Measurements from ENCODE around the gene SIPA1.

The SIPA1 gene, protein sequence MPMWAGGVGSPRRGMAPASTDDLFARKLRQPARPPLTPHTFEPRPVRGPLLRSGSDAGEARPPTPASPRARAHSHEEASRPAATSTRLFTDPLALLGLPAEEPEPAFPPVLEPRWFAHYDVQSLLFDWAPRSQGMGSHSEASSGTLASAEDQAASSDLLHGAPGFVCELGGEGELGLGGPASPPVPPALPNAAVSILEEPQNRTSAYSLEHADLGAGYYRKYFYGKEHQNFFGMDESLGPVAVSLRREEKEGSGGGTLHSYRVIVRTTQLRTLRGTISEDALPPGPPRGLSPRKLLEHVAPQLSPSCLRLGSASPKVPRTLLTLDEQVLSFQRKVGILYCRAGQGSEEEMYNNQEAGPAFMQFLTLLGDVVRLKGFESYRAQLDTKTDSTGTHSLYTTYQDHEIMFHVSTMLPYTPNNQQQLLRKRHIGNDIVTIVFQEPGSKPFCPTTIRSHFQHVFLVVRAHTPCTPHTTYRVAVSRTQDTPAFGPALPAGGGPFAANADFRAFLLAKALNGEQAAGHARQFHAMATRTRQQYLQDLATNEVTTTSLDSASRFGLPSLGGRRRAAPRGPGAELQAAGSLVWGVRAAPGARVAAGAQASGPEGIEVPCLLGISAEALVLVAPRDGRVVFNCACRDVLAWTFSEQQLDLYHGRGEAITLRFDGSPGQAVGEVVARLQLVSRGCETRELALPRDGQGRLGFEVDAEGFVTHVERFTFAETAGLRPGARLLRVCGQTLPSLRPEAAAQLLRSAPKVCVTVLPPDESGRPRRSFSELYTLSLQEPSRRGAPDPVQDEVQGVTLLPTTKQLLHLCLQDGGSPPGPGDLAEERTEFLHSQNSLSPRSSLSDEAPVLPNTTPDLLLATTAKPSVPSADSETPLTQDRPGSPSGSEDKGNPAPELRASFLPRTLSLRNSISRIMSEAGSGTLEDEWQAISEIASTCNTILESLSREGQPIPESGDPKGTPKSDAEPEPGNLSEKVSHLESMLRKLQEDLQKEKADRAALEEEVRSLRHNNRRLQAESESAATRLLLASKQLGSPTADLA

DNA sequence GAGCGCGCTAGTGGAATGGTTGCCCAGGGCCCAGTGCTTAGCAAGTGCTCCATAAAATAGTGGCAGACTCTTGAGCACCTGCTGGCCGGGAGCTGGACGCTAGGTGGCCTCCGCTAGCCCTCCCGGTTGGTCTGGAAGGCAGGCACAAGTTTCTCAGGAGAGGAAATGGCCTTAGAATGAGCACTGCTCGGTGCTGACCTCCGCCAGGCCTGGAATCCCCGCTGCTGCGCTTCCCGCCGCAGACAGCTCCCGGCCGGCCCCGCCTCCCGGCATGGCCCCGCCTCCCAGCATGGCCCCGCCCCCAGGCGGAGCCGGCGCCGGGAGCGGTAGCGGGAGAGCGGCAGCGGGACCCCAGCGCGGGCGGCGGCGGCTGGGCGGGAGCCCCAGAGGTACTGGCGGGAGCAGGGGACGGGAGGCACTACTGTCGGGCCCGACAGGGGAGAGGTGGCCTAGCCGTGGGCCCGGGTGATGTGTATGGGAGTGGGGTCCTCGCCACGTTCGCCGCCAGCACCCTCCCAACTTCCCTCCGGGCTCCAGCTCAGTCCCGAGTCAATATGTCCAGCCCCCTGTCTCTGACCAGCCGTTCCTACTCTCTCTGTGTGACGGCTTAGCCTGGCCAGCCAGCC lies at the start of gene SIPA1:
Gene SIPA1 (plus strand): TSS at position 308 of the 626 bp plus-strand sequence. CDS start 2,821 bp downstream, outside the sequence.
- DNase-seq (ENCODE audit: low read depth), result peak; percentile 92

DNA sequence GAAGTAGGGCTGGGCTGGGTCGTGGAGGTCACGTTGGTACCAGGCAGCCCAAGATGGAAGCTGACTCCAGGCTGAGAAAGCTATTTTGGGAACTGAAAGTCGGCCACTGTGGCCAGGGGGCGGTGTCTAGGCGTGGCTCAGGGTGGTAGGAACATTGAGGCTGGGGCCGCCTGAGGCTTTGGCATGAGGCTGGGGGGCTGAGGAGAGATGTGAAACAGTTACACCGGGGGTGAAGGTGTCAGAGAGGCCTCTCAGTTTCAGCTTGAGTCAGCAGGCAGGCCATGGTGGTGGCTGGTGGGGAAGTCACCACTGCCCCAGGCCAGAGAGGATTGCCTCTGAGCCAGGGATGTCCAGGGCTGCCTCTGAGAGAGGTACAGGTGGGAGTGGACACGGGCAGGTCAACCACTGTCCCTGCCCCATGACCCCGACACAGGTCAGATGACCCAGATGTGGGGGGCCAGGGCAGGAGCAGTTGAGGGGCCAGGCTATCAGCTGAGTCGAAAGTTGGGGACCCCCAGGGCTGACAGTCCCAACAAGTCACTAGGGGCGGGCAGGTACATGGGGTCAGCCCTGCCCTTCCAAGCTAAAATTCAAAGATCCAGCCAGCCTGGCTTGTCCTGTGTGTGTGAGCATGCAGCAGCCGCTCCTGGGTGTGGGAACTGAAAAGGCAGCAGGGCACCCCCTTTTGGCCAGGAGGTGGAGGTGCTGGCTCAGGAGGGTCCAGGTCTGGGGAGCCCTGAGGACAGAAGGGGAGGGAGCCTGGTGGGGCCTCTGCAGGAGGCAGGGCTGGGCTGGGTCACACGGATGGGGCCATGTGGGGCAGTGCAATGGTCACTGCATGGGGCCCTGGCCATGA lies 49.5 kb upstream of the SIPA1 start:
- no peak for DNase-seq (ENCODE audit: low read depth)

DNA sequence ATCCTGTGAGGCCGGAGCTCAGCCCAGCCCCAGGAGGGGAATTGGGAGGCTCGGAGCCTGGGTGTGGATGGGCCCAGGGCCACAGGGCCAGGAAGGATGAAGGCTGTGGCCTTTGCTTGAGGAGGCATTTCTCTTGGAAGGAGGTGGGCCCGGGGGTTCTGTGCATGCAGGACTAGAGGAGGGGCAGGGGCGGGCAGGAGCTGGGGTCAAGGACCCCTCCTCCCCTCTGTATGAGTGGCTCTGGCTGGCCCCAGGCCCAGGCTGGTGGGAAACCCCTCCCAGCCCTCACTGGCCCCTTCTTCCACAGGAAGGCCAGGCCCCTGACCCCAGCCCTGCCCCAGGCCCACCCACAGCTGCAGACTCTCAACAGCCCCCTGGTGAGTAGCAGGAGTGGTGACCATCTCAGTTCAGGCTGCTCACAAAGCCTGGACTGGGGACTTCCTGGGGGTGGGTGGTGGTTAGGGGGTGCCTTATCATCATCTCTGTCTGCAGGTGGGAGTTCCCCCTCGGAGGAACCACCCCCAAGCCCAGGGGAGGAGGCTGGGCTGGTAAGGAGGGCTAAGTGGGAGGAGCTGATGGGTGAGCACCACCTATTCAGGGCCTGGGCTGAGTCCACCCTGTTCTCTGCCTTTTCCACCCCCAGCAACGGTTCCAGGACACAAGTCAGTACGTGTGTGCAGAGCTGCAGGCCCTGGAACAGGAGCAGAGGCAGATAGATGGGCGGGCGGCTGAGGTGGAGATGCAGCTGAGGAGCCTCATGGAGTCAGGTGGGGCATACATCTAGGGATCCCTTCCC lies 48.3 kb upstream of the SIPA1 start:
- DNase-seq (ENCODE audit: low read depth), result peak; percentile 92

DNA sequence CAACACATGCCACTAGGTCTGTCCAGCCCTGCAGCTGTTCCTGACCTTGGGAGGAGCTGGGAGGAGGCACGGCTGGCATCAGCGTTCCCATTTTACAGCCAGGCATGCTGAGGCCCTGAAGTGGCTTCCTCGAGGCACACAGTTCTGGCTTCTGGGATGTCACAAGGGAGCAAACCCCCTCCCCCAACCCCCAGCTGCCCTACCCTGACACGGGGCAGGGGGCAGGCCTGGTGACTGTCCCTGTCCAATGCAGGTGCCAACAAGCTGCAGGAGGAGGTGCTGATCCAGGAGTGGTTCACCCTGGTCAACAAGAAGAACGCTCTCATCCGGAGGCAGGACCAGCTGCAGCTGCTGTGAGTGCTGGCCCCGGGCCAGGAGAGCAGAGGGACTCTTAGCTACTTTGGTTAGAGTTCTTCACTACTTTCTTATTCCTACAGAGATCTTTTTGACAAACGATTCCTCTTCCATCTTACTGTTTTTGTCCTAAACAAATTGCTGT lies 47.6 kb upstream of the SIPA1 start:
- DNase-seq (ENCODE audit: low read depth), result no peak

DNA sequence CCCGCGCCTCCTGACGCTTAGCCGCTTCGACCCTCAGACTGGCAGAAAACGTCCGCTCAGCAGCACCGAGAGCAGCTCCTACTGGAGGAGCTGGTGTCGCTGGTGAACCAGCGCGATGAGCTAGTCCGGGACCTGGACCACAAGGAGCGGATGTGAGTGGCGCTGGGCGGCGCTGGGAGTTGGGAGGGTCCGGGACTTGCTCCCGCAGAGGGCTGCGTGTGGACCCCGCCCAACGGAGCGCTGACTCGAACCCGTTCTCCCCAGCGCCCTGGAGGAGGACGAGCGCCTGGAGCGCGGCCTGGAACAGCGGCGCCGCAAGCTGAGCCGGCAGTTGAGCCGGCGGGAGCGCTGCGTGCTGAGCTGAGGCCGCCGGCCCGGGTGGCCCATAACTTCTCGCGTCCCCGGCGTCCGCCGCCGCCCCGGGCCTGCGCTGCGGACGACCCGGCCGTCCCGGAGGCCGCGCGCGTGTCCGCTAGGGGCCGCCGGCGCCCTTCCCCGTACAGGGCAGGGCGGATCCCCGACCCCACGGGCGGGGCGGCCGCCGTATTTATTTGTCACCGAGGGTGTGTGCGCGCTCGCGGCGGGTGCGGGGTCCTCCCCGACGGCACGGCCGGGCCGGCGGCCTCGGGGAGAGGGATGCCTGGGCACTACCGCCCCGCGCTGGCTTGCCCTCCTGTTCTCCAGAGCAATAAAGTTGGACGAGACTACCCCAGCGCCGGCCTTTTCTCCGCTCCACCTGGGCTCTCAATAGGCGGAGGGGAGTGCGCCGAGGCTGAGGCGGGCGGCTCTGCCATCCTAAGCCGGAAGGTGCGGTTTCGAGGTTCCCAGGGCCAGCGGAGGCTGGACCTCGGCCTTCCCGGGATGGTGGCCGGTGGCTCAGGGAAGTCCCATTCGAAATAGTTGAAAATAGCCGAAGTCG lies 45.7 kb upstream of the SIPA1 start:
- no peak for DNase-seq (ENCODE audit: low read depth)

DNA sequence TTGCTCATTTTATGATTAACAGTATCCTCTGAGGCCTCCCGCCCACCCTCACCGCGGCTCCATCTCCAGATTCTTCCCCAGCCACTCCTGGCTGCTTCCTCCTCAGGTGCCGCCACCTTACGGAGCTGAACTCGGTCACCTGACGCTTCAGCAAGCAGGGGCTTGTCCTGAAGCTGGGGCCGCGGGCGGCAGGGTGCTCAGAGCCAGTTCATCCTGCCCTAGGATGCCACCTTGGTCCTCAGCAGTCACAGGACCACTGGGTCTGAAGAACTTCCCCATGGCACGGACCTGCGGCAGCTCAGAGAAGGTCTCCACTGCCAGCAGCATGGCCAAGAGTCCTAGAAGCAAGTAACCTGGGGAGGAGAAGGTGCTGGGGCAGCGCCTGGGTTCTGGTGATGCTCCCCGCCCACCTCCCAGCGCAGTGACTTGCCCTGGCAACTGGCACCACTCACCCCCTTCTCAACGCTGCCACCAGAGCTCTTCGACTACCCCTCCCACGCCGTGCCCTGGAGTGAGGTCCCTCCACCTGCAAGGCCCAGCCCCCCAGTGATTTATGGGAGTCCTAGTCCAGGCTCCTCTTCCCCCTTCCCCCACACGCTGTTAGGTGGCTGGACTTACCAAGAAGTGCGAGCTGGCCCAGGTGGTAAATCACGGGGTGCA lies 44.9 kb upstream of the SIPA1 start:
- DNase-seq (ENCODE audit: low read depth), result no peak

DNA sequence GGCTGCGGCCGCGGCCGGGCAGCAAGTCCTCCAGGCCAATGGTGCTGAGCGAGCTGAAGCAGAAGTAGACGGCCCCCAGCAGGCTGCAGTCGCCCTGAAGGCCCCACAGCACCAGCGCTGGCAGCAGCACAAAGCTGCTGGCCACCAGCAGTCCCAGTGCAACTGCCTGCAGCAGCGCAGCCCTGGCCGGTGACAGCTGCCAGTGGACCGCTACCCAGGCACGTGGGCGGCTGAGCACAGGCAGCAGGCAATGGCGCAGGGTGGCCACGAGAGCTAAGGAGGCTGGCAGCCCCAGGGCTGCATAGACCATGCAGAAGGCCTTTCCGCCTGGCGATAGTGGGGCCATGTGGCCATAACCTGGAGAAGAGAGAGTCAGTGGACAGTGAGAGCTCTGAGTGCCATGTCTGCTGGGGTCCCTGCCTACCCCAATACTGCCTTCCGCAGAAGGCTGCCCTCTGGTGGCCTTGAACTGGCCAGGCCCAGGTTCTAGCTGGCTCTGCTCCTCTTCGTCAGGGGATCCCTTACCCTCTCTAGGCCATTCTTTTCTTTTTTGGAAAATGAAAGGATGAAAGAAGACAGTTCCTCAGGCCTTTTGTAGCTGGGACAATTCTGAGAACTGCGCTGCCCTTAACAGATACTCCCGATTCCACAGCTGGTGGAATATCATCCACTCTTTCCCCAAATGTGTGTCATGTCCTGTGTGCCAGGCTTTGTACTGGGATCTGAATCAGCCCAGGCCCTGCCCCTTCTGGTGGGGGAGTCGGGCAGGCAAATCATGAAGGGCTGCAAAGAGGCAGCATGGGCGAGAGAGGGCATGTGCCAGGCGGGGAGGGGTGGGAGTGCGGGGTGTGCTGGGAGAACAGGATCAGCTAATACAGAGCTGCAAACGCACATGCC lies 44.1 kb upstream of the SIPA1 start:
- DNase-seq (ENCODE audit: low read depth), result no peak

DNA sequence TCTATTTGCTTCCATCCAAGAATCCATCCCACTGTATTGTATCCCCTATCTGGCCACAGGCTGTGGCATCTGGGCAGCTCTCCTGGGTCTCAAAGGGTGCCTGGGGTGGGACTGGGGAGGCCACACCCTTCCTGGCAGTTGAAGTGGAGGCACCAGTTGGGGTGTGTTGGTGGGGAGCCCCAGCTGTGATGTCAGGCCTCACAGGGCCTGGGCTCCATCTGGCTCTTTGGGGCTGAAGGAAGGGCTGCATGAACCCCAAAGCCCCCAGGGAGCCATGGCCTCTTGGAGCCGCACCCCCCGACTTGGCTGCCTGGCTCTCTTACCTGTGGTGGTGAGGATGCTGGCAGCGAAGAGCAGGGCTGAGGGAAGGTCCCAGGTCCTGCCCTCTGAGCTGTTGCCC lies 42.8 kb upstream of the SIPA1 start:
- no peak for DNase-seq (ENCODE audit: low read depth)

DNA sequence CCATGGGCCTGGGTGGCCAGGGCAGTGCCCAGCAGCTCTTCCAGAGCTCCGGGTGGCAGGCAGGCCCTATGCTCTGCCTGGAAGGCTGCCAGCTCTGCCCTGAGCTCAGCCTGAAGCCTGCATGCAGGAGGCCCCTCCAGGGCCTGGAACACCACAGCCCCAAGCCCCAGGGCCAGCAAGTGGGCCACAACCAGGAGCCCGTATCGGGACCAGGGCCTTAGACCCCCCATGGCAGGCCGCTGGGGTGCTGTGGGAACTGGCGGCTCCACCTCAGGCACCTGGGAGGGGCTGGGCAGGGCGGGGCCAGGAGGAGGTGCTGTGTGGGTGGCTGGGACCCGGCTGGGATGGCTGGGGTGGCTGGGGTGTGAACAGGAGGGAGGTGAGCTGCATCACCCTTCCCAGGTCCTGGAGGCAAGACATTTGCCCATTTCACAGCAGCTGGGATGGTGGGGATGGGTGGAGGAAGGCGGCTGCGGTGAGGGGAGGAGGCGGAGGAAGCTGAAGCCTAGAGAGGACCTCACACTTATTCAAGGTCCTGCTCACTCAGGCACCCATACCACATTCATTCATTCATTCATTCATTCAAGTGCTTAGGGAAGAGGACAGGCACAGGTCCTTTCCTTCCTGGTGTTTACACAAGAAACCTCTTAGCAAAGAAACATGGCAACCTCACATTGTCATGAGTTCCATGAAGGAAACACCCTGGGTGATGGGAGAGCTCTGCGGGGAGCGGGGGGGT lies 42.2 kb upstream of the SIPA1 start, which contains the start of gene KCNK7:
Gene KCNK7 (minus strand): TSS at position 258 of the 739 bp plus-strand sequence. CDS start 28 bp downstream, at position 230.
- DNase-seq (ENCODE audit: low read depth), result no peak

DNA sequence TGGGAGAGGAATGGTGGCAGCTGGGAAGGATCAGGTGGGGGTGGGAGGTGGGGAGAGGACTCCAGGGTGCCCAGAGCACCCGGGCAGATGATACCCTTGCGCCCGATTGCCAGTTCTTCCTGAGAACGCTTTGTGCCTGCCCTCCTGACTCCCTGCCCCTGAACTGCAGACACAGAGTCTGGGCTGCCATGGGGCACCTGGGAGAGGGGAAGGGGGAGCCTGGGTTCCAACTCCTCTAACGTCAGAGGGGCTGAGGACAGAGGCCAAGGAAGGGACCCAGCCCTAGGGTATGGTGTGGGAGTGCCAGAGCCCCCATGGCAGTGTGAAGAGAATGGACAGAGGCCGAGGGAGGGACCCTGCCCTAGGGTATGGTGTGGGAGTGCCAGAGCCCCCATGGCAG lies 41.4 kb upstream of the SIPA1 start:
- no peak for DNase-seq (ENCODE audit: low read depth)

DNA sequence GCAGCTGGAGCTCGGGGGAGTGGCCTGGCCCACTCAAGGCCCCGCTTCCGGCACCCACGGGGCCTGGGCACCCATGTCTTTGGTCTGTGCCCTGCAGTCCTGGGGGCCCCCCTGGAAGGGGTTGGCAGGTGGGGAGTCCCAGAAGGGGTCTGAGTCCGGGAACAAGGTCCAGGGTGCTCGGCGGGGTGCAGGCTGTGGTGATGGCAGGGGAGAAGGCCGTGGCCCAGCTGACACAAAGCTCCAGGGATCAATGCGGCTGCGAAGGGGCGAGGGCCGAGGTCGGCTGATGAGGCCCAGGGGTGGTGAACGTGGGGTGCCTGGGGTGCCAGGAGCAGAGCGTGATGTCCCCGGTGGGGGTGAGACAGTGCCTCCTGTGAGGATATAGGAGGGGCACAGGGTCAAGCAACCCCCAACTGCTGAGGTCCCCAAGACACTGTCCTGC lies 39.6 kb upstream of the SIPA1 start:
- no peak for DNase-seq (ENCODE audit: low read depth)

DNA sequence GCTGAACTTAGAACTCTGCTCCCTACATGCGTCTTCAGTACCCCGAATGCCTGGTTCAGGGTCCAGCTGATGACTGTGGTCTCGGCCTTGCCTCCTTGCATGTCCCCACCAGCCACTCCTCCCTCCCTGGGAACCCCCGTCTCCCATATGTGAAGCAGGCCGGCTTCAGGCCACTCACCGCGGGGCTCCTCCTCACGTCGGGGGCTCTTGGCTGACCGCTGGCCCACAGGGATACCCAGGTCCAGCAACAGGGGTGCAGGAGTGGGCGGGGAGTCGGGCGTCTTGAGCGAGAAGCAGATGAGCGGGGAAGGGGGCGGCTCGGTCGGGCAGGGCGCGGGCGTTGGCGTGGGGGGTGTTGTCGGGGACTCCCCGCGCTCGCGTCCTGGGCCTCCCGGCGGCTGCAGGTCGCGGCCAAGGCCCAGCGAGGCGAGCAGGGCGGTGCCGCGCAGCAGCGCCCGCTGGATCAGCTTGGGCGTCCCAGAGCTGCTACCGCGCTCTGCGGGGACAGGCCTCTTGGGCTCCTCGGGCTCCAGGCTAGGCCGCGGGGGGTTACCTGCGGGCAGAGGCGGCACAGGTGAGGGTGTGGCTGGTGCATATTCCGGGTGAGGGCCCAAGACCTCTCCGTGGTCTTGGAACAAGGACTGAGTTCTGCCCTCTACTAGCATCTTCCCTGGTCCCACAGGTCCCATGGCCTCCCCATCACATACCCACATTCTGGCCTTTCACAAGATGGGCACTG lies 38.5 kb upstream of the SIPA1 start:
- no peak for DNase-seq (ENCODE audit: low read depth)

DNA sequence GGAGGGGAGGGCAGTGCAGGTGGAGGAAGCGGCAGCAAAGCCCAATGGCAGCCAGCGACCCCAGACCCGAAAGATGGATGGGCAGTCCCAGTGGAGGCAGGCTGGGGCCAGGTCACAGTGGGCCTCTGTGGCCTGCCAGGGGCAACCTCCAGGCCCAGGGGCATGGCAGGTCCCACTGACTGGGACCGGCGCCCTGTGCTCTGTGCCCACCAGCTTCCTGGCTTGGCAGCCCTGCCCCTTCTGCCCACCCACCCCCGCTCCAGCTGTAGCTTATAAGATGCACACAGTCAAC lies 38.0 kb upstream of the SIPA1 start:
- no peak for DNase-seq (ENCODE audit: low read depth)

DNA sequence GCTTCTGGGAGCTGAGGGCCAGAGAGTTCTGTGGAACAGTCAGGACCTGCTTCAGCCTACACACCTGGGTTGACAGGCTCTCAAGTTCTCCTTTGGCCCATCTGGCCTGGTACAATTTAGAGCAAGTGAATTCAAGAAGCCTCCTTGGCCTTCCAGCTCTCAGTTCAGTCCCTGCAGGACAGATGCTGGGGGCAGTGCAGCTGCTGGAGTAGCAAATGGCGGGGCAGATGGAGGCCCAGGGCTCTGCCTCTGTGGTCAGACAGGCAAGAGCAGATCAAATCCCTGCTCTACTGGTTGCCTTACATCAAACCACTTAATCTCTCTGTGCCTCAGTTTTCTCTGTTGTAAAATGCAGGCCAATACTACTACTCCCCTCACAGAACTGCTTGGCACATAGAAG lies 33.6 kb upstream of the SIPA1 start:
- DNase-seq (ENCODE audit: low read depth), result no peak

DNA sequence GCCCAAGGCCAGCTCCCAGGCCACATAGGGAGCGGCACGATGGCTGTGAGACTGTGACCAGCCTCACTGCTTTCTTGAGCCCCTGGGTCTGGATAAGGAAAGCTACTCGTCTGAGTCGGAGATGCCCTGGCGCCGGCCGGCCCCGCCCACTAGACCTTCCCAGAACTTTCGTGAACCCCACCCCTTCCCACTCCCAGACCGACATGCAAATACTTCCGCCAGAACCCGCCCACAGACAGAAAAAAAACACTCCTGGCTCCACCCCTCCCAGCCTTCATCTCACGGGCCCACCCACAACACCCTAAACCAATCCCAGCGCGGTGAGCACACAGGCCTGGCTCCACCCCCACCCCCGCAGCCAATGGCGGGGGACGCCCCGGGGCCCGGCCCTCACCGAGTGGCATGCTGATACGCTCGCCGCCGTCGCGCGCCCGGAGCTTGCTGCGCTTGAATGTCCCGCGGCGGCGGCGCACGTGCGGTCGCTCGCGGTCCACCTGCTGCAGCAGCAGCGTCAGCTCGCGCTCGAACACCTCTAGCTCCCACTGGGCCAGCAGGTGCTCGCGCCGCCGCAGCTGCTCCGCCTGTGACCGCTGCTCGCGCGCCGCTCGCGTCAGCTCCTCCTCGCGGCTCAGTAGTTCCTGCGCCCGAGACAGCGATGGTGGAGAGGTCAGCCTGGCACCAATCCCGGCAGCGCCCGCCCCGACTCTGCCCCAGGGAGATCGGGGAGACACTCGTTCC lies 30.9 kb upstream of the SIPA1 start:
- no peak for DNase-seq (ENCODE audit: low read depth)

Measured in CMK (cell line).